ENCODE data around the gene QRICH1.

DNA sequence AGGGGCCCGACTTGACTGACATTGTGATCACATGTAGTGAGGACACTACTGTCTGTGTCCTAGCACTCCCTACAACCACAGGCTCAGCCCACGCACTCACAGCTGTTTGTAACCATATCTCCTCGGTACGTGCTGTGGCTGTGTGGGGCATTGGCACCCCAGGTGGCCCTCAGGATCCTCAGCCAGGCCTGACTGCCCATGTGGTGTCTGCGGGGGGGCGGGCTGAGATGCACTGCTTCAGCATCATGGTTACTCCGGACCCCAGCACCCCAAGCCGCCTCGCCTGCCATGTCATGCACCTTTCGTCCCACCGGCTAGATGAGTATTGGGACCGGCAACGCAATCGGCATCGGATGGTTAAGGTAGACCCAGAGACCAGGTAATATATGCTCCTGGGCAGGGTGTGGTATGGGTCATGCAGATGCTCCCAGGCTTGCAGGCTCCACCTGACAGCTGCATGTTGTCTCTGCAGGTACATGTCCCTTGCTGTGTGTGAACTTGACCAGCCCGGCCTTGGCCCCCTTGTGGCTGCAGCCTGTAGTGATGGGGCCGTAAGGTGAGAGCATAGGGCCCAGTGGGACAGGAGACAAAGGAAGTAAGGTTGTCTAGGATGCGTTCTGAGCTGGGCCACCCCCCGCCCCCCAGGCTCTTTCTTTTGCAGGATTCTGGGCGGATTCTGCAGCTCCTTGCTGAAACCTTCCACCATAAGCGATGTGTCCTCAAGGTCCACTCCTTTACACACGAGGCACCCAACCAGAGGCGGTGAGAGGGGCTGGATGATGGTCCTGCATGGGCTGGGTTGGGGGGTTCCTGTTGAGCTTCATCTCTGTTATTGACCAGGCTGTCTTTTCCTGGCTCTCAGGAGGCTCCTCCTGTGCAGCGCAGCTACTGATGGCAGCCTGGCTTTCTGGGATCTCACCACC is 79.9 kb downstream of the QRICH1 start:
- TF ChIP-seq, protein P1, sequence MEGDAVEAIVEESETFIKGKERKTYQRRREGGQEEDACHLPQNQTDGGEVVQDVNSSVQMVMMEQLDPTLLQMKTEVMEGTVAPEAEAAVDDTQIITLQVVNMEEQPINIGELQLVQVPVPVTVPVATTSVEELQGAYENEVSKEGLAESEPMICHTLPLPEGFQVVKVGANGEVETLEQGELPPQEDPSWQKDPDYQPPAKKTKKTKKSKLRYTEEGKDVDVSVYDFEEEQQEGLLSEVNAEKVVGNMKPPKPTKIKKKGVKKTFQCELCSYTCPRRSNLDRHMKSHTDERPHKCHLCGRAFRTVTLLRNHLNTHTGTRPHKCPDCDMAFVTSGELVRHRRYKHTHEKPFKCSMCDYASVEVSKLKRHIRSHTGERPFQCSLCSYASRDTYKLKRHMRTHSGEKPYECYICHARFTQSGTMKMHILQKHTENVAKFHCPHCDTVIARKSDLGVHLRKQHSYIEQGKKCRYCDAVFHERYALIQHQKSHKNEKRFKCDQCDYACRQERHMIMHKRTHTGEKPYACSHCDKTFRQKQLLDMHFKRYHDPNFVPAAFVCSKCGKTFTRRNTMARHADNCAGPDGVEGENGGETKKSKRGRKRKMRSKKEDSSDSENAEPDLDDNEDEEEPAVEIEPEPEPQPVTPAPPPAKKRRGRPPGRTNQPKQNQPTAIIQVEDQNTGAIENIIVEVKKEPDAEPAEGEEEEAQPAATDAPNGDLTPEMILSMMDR (conservative IDR thresholded peaks at IDR 0.05 in 1 of 2, IDR thresholded peaks at IDR 0.05 in 1 of 2; ENCODE audit: low read depth in 1 of 2, low read length in 2 of 2), result peak; percentile 53 to 65
- TF ChIP-seq EZH2 (IDR thresholded peaks at IDR 0.05; ENCODE audit: low read length, missing control alignments), result no peak
